Heart left ventricle (tissue), 16 donors: ENCODE measurements around the gene CCDC28B. TPM values are rescaled to one million over a fixed set of nuclear protein-coding genes. Genes with fewer than 3 reads are reported as not detected.
A peak's percentile ranks its signal among the peaks of the same experiment; 100 is the strongest.

Experiments
- ATAC-seq, 4 donors: fragments of 200-7000 bp; cut with Tn5 transposase; one replicate each; pipeline ENCODE4 v1.9.1; 2020 to 2022; ENCODE audit warnings: moderate library complexity in 4 of 4, mild to moderate bottlenecking in 3 of 4, moderate number of reproducible peaks in 1 of 4
- DNase-seq, 5 donors: peaks; one replicate each; pipeline ENCODE4 v3.0.0-alpha.2; 2020
- H3K27ac ChIP-seq, 12 donors: fragments of 200-600 bp; sonication (generic) in 4 of 12; one replicate each; pipeline versions ENCODE4 v1.5.0 to v1.8.0; 2016 to 2022; ENCODE audit warnings: mild to moderate bottlenecking in 2 of 12
- H3K27me3 ChIP-seq, 9 donors: fragments of 200-600 bp; sonication (generic) in 2 of 9; one replicate each; pipeline versions ENCODE4 v1.5.1 to v1.8.0; 2016 to 2022; ENCODE audit warnings: mild to moderate bottlenecking in 3 of 9
- H3K36me3 ChIP-seq, 9 donors: fragments of 200-600 bp; sonication (generic) in 2 of 9; one replicate each; pipeline versions ENCODE4 v1.5.0 to v1.8.0; 2018 to 2022; ENCODE audit warnings: mild to moderate bottlenecking in 2 of 9
- H3K4me1 ChIP-seq, 12 donors: fragments of 200-600 bp; sonication (generic) in 4 of 12; one replicate each; pipeline versions ENCODE4 v1.5.0 to v1.8.0; 2016 to 2022; ENCODE audit warnings: mild to moderate bottlenecking in 3 of 12
- H3K4me3 ChIP-seq, 12 donors: fragments of 200-600 bp; sonication (generic) in 4 of 12; one replicate each; pipeline versions ENCODE4 v1.5.0 to v1.8.0; 2017 to 2022; ENCODE audit warnings: mild to moderate bottlenecking in 9 of 12, moderate library complexity in 4 of 12
- H3K9me3 ChIP-seq, 12 donors: fragments of 200-600 bp; sonication (generic) in 4 of 12; one replicate each; pipeline versions ENCODE4 v1.5.0 to v1.8.0; 2016 to 2022; ENCODE audit warnings: mild to moderate bottlenecking in 1 of 12
- POLR2A ChIP-seq, 2 donors: fragments of 450-650 bp; IDR thresholded peaks; one replicate each; pipeline ENCODE4 v1.6.1; 2017; ENCODE audit warnings: antibody characterized with exemption in 2 of 2, mild to moderate bottlenecking in 2 of 2, moderate library complexity in 2 of 2
- WGBS, 4 donors: extraction: QIAGEN DNeasy Blood & Tissue Kit in 2 of 4; methylation state at CpG; one replicate each; pipeline versions ENCODE4 v1.1.5 to v1.1.7; 2013 to 2018; 5-methylcytosine and 5-hydroxymethylcytosine counted together
- intact Hi-C, 10 donors: fragments of 100-400 bp; cut with DNase I; formaldehyde crosslinking; loops; one replicate each; pipeline versions ENCODE4 v1.11.1 to v1.14.2; 2022
- long read RNA-seq, 3 donors: library from polyadenylated mRNA; unstranded; transcript quantifications; one replicate each; pipeline ENCODE4 v2.0.0, GENCODE V29; 2020 to 2021
- polyA plus RNA-seq, 2 donors: library from polyadenylated mRNA; stranded (reverse); fragments of 200-250 nt; gene quantifications; one replicate each; pipeline ENCODE4 v1.2.3, GENCODE V29; 2013
- total RNA-seq, 9 donors: library from RNA; depleted of rRNA in 2 of 9; stranded (reverse); fragments of >200 nt in 2 of 9; fragmentation: NEBNext Ultra II Directional in 3 of 9; extraction: Animal tissue kit (Norgen Biotek cat#: 25700) in 3 of 9; gene quantifications; one replicate each; pipeline versions ENCODE4 v1.1.0 to v1.2.4, GENCODE V29; 2016 to 2023
- TF ChIP-seq, protein P1 (sequence below), 12 donors: fragments of 200-600 bp; sonication (generic) in 4 of 12; IDR thresholded peaks; one replicate each; pipeline versions ENCODE4 v1.5.0 to v1.8.0; 2018 to 2022; ENCODE audit warnings: antibody characterized with exemption in 12 of 12, mild to moderate bottlenecking in 5 of 12
- donor health status: ischemic (EF 13 %, LVEDD 7.1; RV severe dilation, severe dysfunction).
- donor health status: healthy with polysubstance abuse.
- donor health status: DM: no; HTN: yes; CAD: no.
- donor health status: DM: no; HTN: no; CAD: no.
- donor health status: ischemic (EF 25% LVEDD 6.9; RV normal size, moderate dysfunction).
- donor health status: ischemic (EF 25% LVEDD 5.7; RV mildly dilated, moderate dysfunction).
- donor health status: healthy.
- donor health status: DM: yes; HTN: yes; CAD: no.
- donor health status: ischemic (EF 35%, LVEDD 5.7; RV mildly dilated, moderate dysfunction).
- donor health status: nonischemic (EF 11% LVEDD 7.7; RV severe dilation, severe dysfunction).
- donor health status: DM: yes; HTN: yes; CAD: no.
- donor health status: PGD.
- donor health status: ischemic (EF 29% LVEDD 5.4; RV normal size, mild dysfunction).
- donor health status: nonischemic (EF 23%, LVEDD 6.1; RV moderate dilation, normal function).

The CCDC28B gene
- 10 to 100 TPM; 12.5 to 23.7 (median 16.5) TPM for total RNA-seq
- 10 to 100 TPM; 19.0 to 40.2 TPM for polyA plus RNA-seq
- long read RNA-seq, donor 1, transcript CCDC28B-201 (6 exons, 1,089 nt) = major isoform, 13 of 18 reads
- long read RNA-seq, donor 1, partial matches to known transcripts = 0 of 18 reads
- long read RNA-seq, donor 1, other reads (novel, unspliced or antisense) = 5 of 18 reads
- long read RNA-seq, donor 2, transcript CCDC28B-201 (6 exons, 1,089 nt) = major isoform, 8 of 9 reads
- long read RNA-seq, donor 2, partial matches to known transcripts = 0 of 9 reads
- long read RNA-seq, donor 2, other reads (novel, unspliced or antisense) = 1 of 9 reads
- long read RNA-seq, donor 3, transcript CCDC28B-201 (6 exons, 1,089 nt) = major isoform, 9 of 13 reads
- long read RNA-seq, donor 3, partial matches to known transcripts = 0 of 13 reads
- long read RNA-seq, donor 3, other reads (novel, unspliced or antisense) = 3 of 13 reads

DNA sequence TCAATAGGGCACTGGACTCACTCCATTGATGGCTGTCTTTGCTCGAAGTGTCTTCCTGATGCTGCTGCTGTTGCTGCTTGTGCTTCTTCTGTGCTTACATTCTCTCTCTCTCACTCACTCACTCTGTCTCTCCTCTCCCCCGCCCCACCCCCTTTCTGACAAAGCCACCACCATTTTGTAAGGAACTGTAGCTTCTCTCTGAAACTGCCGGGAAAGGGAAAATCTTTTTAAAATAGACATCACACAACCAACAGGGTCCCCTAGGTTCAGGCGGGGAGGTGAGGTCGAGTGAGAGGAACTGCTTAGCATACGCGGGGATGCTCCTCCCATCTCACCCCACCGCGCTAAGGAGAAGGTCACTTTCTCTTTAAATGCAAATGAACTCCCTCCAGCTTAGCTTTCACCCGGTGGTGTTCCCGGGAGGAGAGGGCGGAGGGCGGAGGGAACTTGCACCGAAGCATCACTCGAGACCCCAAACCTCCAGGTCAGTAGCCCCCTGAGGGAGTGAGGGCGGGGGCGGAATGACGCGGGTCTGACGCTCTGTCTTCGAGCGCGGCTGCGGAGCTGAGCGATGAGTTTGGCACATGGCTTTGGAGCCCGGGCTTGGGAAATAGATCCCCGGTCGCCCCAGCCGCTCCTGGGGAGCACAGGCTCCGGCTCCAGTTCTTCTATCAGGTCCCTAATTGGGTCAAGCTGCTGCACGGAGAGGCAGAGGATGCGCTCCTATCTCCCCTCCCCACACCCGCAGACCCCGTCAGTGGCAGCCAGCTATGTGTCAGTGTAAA, at the start of gene CCDC28B:
CCDC28B (plus strand) TSS at position 370 of the 785 bp plus-strand sequence. CDS start 1,341 bp downstream, outside the sequence.
- H3K27me3 ChIP-seq = no peaks in the 10 kb centered on the region
- H3K4me3 ChIP-seq = peak within 1 kb of the TSS; percentile 39 to 78 (median 66)
- peaks cover 0 to 35% (median 27%) of the 10 kb centered on the region in 9 donors for H3K36me3 ChIP-seq
- no peaks in the 10 kb centered on the region for H3K9me3 ChIP-seq
- 0 to 2% (median 0%) methylated on average over 26 to 34 of the region's 34 CpGs for WGBS, 4 donors
- TF ChIP-seq, protein P1, sequence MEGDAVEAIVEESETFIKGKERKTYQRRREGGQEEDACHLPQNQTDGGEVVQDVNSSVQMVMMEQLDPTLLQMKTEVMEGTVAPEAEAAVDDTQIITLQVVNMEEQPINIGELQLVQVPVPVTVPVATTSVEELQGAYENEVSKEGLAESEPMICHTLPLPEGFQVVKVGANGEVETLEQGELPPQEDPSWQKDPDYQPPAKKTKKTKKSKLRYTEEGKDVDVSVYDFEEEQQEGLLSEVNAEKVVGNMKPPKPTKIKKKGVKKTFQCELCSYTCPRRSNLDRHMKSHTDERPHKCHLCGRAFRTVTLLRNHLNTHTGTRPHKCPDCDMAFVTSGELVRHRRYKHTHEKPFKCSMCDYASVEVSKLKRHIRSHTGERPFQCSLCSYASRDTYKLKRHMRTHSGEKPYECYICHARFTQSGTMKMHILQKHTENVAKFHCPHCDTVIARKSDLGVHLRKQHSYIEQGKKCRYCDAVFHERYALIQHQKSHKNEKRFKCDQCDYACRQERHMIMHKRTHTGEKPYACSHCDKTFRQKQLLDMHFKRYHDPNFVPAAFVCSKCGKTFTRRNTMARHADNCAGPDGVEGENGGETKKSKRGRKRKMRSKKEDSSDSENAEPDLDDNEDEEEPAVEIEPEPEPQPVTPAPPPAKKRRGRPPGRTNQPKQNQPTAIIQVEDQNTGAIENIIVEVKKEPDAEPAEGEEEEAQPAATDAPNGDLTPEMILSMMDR (IDR thresholded peaks at IDR 0.05) = no peak
- TF ChIP-seq POLR2A (IDR thresholded peaks at IDR 0.05) = peak in 1 of 2 donors; percentile 24
- peaks cover 5 to 55% (median 29%) of the 10 kb centered on the region in 12 donors for H3K4me1 ChIP-seq
- peak within 1 kb of the TSS; percentile 37 to 93 (median 86) for H3K27ac ChIP-seq
- DNase-seq = peak; percentile 74 to 83 (median 80)
- ATAC-seq = peak; percentile 29 to 66 (median 50)
- intact Hi-C loops = loop anchor here in 1 of 10 donors (2.0 kb wide), 1 partner anchor 20 kb away; no protein-coding TSS in a partner anchor

DNA sequence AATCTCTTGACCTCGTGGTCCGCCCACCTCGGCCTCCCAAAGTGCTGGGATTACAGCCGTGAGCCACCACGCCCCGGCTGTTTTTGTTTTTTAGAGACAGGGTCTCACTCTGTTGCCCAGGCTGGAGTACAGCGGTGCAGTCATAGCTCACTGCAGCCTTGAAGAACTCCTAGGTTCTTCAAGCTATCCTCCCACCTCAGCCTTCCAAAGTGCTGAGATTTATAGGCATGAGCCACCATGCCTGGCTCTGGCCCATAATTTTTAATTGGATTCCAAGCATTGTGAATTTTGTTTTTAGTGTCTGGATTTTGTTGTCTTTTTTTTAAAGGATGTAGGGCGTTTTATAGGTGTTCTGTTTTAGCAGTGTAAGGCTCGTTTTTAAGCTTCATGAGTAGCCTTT, 49.5 kb upstream of the CCDC28B start:
- H3K36me3 ChIP-seq = peaks cover 0 to 22% (median 12%) of the 10 kb centered on the region in 9 donors
- no peak for ATAC-seq
- DNase-seq = no peak
- peaks cover 0 to 32% (median 3%) of the 10 kb centered on the region in 12 donors for H3K9me3 ChIP-seq
- 92 to 97% (median 94%) methylated on average over 9 of the region's 9 CpGs for WGBS, 4 donors
- peaks cover 0 to 20% (median 12%) of the 10 kb centered on the region in 12 donors for H3K4me1 ChIP-seq
- H3K27ac ChIP-seq = no peak overlapping the region
- H3K4me3 ChIP-seq = no peak overlapping the region
- intact Hi-C loops = no loop called here
- no peak for TF ChIP-seq POLR2A (IDR thresholded peaks at IDR 0.05)
- TF ChIP-seq, protein P1 (IDR thresholded peaks at IDR 0.05) = no peak
- H3K27me3 ChIP-seq = no peaks in the 10 kb centered on the region

DNA sequence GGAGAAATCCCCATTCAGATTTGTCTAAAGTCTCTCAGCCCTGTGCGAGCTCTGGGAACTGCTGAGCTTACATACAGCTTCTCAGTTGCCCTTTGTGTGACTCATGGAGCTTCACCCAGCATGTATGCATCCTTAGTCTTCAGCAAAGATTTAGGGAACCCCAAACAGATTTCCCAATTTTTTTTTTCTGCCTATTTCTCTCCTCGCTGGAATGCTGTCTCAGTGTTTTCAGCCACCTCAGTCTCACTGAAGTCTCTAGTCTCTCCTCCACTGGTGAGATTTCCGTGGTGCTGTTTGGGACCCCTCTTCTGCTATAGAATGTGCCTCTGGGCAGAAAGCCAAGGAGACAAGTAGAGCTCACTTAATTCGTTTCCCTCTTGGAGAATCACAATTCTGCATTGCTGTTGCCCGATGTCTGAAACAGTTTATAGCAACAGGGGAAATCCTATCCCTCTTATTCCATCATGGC, 49.0 kb upstream of the CCDC28B start:
- Histone ChIP-seq H3K4me1 (peaks cover 0 to 20% (median 12%) of the 10 kb centered on the region in 12 donors), H3K27me3 (no peaks in the 10 kb centered on the region), H3K4me3 (no peak overlapping the region), H3K27ac (peak overlapping the region in 1 of 12 donors; percentile 4), H3K36me3 (peaks cover 0 to 27% (median 17%) of the 10 kb centered on the region in 9 donors), H3K9me3 (peaks cover 0 to 32% (median 3%) of the 10 kb centered on the region in 12 donors)
- TF ChIP-seq POLR2A (IDR thresholded peaks at IDR 0.05) = no peak
- TF ChIP-seq, protein P1 (IDR thresholded peaks at IDR 0.05) = no peak
- intact Hi-C loops = no loop called here
- ATAC-seq (peak in 2 of 4 donors; percentile 29 to 42), DNase-seq (no peak)
- WGBS, 4 donors = 33 to 38% (median 36%) methylated on average over 5 of the region's 5 CpGs
